ENCODE results near the gene AGBL3. TPM values are rescaled to one million over a fixed set of nuclear protein-coding genes. Genes with fewer than 3 reads are reported as not detected.

The AGBL3 gene
- total RNA-seq, 1 donor from 2014 or later: 0.58 TPM

DNA sequence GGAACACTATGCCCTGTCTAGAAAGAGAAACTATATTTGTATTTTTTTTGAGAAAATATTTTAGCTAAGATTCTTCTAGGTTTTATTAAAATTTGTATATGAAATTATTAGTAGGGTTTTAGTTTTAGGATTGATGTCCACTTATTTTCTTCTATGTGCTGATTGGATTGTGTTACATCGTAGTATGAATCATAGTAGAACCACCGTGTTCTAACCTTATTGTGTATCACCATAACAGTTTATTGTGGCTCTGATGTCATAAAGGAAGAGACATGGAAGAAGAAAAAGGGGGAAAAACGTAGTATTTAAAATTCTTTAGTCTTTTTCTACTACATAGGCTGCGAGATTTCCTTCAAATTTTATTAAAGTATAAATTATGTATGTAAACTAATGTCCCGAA is 1.9 kb downstream of the AGBL3 start:
- TF ChIP-seq, protein P1, sequence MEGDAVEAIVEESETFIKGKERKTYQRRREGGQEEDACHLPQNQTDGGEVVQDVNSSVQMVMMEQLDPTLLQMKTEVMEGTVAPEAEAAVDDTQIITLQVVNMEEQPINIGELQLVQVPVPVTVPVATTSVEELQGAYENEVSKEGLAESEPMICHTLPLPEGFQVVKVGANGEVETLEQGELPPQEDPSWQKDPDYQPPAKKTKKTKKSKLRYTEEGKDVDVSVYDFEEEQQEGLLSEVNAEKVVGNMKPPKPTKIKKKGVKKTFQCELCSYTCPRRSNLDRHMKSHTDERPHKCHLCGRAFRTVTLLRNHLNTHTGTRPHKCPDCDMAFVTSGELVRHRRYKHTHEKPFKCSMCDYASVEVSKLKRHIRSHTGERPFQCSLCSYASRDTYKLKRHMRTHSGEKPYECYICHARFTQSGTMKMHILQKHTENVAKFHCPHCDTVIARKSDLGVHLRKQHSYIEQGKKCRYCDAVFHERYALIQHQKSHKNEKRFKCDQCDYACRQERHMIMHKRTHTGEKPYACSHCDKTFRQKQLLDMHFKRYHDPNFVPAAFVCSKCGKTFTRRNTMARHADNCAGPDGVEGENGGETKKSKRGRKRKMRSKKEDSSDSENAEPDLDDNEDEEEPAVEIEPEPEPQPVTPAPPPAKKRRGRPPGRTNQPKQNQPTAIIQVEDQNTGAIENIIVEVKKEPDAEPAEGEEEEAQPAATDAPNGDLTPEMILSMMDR (IDR thresholded peaks at IDR 0.05): no peak
- no peak for TF ChIP-seq EZH2 (IDR thresholded peaks at IDR 0.05)
- TF ChIP-seq EZH2phosphoT487 (IDR thresholded peaks at IDR 0.05): no peak
- Histone ChIP-seq H3F3A (ENCODE audit: low read depth) (no peaks in the 10 kb centered on the region), H3K4me1 (peaks cover 14% of the 10 kb centered on the region), H2AFZ (replicated peaks) (no peak overlapping the region), H4K20me1 (ENCODE audit: low read depth) (no peaks in the 10 kb centered on the region), H3K79me2 (ENCODE audit: low read depth) (peaks cover 31% of the 10 kb centered on the region), H3K4me3 (peak overlapping the region; percentile 74), H3K36me3 (no peaks in the 10 kb centered on the region), H3K27me3 (no peaks in the 10 kb centered on the region), H3K27ac (no peak overlapping the region), H3K9me3 (ENCODE audit: low read depth) (no peaks in the 10 kb centered on the region), H3K4me2 (peak overlapping the region; percentile 95), H3K9ac (no peak overlapping the region)
- H3K27me3 Mint-ChIP-seq (ENCODE audit: insufficient read depth, low read depth): peaks cover 2% of the 10 kb centered on the region
- H3K9me3 Mint-ChIP-seq: no peaks in the 10 kb centered on the region
- no peak overlapping the region for H3K27ac Mint-ChIP-seq
- no peak for DNase-seq (ENCODE audit: low spot score)
- H3K4me3 Mint-ChIP-seq: no peak overlapping the region
- peaks cover 12% of the 10 kb centered on the region for H3K36me3 Mint-ChIP-seq
- peaks cover 15% of the 10 kb centered on the region for H3K4me1 Mint-ChIP-seq

DNA sequence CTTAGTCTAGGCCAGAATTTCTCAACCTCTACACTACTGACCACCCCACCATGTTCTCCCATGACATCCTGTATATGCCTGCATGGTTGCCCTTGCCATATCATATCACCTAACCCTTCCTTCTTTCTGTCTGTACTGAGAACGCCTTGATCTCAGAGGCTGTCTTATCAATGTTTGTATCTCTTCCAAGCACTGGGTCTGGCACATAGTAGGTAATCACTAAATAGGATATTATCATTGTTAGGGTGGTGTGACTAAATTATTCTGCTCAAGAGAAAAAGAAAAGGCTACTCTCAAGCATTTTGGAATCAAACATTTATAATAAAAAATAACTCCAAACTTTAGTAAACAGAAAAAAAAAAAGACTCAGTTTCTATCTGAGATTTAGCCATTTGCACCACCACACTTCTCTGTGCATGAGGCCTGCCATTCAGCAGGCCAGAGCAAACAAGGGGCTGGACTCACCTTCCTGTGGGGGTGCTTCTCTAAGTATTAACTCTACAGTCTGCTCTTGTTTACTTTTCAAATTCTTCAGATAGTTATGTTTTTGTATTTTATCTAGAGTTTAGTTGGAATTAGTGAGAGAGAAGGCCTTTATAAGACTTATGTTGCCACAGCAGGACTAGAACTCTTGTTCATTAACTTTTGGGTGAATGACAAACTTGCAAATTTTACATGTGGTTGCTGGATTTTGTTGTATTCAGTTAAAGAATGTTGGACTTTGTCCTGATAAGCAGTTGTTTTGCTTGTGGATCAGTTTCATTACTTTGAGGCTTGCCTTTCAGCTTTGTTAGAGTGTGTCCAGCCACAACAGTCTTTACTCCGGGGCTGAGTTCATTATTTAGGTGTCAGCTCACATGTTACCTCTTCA is 5.4 kb downstream of the AGBL3 start:
- H3K36me3 ChIP-seq: no peaks in the 10 kb centered on the region
- no peak overlapping the region for H3K27ac ChIP-seq
- H3K36me3 Mint-ChIP-seq: peaks cover 22% of the 10 kb centered on the region
- peaks cover 9% of the 10 kb centered on the region for H3K4me1 Mint-ChIP-seq
- no peak overlapping the region for H3K4me2 ChIP-seq
- no peaks in the 10 kb centered on the region for H4K20me1 ChIP-seq (ENCODE audit: low read depth)
- H3K27ac Mint-ChIP-seq: no peak overlapping the region
- H3K4me1 ChIP-seq: peaks cover 14% of the 10 kb centered on the region
- no peaks in the 10 kb centered on the region for H3F3A ChIP-seq (ENCODE audit: low read depth)
- H2AFZ ChIP-seq (replicated peaks): no peak overlapping the region
- H3K4me3 ChIP-seq: no peak overlapping the region
- TF ChIP-seq EZH2phosphoT487 (IDR thresholded peaks at IDR 0.05): no peak
- TF ChIP-seq, protein P1 (IDR thresholded peaks at IDR 0.05): no peak
- no peak for TF ChIP-seq EZH2 (IDR thresholded peaks at IDR 0.05)
- H3K9ac ChIP-seq: no peak overlapping the region
- no peaks in the 10 kb centered on the region for H3K9me3 ChIP-seq (ENCODE audit: low read depth)
- no peak overlapping the region for H3K4me3 Mint-ChIP-seq
- no peaks in the 10 kb centered on the region for H3K9me3 Mint-ChIP-seq
- DNase-seq (ENCODE audit: low spot score): no peak
- no peaks in the 10 kb centered on the region for H3K27me3 Mint-ChIP-seq (ENCODE audit: insufficient read depth, low read depth)
- no peaks in the 10 kb centered on the region for H3K27me3 ChIP-seq
- H3K79me2 ChIP-seq (ENCODE audit: low read depth): peaks cover 30% of the 10 kb centered on the region

- peaks cover 7% of the 10 kb centered on the region for H3K4me1 ChIP-seq
- H3K4me1 Mint-ChIP-seq: peaks cover 6% of the 10 kb centered on the region
- H3F3A ChIP-seq (ENCODE audit: low read depth): no peaks in the 10 kb centered on the region
- no peaks in the 10 kb centered on the region for H4K20me1 ChIP-seq (ENCODE audit: low read depth)
- no peaks in the 10 kb centered on the region for H3K36me3 ChIP-seq
- H3K9me3 ChIP-seq (ENCODE audit: low read depth): no peaks in the 10 kb centered on the region
- no peaks in the 10 kb centered on the region for H3K9me3 Mint-ChIP-seq
- H3K4me3 ChIP-seq: no peak overlapping the region
- no peak overlapping the region for H3K27ac Mint-ChIP-seq
- H3K27me3 Mint-ChIP-seq (ENCODE audit: insufficient read depth, low read depth): no peaks in the 10 kb centered on the region
- no peak for DNase-seq (ENCODE audit: low spot score)
- no peak overlapping the region for H3K4me3 Mint-ChIP-seq
- H3K27me3 ChIP-seq: no peaks in the 10 kb centered on the region
- H3K27ac ChIP-seq: no peak overlapping the region
- no peak for TF ChIP-seq EZH2 (IDR thresholded peaks at IDR 0.05)
- no peak for TF ChIP-seq EZH2phosphoT487 (IDR thresholded peaks at IDR 0.05)
- TF ChIP-seq, protein P1 (IDR thresholded peaks at IDR 0.05): no peak
- H2AFZ ChIP-seq (replicated peaks): no peak overlapping the region
- H3K79me2 ChIP-seq (ENCODE audit: low read depth): peaks cover 21% of the 10 kb centered on the region
- no peak overlapping the region for H3K4me2 ChIP-seq
- peaks cover 22% of the 10 kb centered on the region for H3K36me3 Mint-ChIP-seq
- H3K9ac ChIP-seq: no peak overlapping the region
Measured at GRCh38 chr7:134992626-134993179, 6.4 kb downstream of the AGBL3 start.
